Hepatocyte (in vitro differentiated cells): Measurements from ENCODE around the gene MLLT6.

Experiments
- EZH2 ChIP-seq: fragments of 200-600 bp; sonication (generic); IDR thresholded peaks from 2 replicates; pipeline ENCODE4 v1.6.1; 2016; ENCODE audit warnings: antibody characterized with exemption, mild to moderate bottlenecking, borderline replicate concordance
- TF ChIP-seq, protein P1 (sequence below): fragments of 200-600 bp; sonication (generic); IDR thresholded peaks from 2 replicates; pipeline ENCODE4 v1.5.1; 2016; ENCODE audit warnings: antibody characterized with exemption, mild to moderate bottlenecking; ENCODE audit not compliant: poor library complexity

DNA sequence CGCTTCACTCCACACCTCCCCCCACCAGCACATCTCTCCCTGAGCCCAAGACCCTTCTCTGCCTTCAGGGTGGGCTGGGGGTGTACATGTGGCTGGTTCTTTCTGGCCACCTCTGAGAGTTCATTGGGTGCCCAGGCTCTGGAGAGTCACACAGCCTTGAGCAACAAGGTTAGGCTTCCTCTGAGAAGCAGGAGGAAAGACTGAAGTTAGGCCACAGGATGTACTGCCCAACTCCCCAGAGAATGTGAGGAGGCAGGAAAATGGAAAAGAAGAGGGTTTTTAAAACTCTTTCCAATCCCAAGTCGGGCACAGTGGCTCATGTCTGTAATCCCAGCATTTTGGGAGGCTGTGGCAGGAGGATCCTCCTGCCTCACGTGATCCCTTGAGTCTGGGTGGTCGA lies 35.7 kb downstream of the MLLT6 start:
- TF ChIP-seq, protein P1, sequence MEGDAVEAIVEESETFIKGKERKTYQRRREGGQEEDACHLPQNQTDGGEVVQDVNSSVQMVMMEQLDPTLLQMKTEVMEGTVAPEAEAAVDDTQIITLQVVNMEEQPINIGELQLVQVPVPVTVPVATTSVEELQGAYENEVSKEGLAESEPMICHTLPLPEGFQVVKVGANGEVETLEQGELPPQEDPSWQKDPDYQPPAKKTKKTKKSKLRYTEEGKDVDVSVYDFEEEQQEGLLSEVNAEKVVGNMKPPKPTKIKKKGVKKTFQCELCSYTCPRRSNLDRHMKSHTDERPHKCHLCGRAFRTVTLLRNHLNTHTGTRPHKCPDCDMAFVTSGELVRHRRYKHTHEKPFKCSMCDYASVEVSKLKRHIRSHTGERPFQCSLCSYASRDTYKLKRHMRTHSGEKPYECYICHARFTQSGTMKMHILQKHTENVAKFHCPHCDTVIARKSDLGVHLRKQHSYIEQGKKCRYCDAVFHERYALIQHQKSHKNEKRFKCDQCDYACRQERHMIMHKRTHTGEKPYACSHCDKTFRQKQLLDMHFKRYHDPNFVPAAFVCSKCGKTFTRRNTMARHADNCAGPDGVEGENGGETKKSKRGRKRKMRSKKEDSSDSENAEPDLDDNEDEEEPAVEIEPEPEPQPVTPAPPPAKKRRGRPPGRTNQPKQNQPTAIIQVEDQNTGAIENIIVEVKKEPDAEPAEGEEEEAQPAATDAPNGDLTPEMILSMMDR: no peak
- no peak for TF ChIP-seq EZH2
